LoVo (cell line): Measurements from ENCODE around the gene PCDHGA9.
"Not testable (repeated sequence)": the region's sequence is repeated elsewhere in the genome, so short reads cannot be mapped to it uniquely, and the experiment has no call there.

Experiments used
- DNase-seq: peaks from one replicate; pipeline ENCODE4 v3.0.0-alpha.2; 2016; ENCODE audit warnings: low spot score

PCDHGA9 gene

DNA sequence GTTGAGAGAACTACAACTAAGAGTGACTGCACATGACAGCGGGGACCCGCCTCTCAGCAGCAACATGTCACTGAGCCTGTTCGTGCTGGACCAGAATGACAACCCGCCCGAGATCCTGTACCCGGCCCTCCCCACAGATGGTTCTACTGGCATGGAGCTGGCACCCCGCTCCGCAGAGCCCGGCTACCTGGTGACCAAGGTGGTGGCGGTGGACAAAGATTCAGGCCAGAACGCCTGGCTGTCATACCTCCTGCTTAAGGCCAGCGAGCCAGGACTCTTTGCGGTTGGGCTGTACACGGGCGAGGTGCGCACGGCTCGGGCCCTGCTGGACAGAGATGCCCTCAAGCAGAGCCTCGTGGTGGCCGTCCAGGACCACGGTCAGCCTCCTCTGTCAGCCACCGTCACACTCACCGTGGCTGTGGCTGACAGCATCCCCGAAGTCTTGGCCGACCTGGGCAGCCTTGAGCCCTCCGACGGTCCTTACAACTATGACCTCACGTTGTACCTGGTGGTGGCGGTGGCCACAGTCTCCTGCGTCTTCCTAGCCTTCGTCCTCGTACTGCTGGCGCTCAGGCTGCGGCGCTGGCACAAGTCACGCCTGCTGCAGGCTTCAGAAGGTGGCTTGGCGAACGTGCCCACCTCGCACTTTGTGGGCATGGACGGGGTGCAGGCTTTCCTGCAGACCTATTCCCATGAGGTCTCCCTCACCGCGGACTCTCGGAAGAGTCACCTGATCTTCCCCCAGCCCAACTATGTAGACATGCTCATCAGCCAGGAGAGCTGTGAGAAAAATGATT lies 17.9 kb upstream of the PCDHGA9 start:
- DNase-seq = no peak

DNA sequence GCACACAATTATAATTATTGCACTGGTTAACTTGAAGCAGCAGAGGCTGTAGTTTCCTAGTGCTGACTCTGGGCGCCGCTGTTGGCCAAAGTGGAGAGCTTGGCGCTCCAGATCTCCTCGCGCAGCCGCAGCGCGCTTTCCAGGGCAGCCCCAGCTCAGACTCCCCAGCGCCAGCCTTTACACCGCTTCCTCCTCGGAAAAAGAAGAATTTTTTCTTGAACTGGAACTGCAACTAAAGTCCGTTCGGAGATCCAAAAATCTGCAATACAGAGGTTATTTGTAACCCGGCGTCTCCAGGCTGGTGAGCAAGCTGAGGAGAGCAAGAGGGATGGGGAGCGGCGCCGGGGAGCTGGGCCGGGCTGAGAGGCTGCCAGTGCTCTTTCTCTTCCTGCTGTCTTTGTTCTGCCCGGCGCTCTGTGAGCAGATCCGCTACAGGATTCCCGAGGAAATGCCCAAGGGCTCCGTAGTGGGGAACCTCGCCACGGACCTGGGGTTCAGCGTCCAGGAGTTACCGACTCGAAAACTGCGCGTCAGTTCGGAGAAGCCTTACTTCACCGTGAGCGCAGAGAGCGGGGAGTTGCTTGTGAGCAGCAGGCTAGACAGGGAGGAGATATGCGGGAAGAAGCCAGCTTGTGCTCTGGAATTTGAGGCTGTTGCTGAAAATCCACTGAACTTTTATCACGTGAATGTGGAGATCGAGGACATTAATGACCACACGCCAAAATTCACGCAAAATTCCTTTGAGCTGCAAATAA lies 14.8 kb upstream of the PCDHGA9 start, which contains the start of gene PCDHGB4:
PCDHGB4 (plus strand) TSS at position 142 of the 755 bp plus-strand sequence; CDS start at position 329, 187 bp downstream.
- DNase-seq = not testable (repeated sequence)

DNA sequence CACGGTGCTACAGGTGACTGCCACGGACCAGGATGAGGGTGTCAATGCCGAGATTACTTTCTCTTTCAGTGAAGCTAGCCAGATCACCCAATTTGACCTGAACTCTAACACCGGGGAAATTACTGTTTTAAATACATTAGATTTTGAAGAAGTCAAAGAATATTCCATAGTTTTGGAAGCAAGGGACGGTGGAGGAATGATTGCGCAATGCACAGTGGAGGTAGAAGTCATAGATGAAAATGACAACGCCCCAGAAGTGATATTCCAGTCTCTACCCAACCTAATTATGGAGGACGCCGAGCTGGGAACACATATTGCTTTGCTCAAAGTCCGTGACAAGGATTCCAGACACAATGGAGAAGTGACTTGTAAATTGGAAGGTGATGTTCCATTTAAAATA lies 13.9 kb upstream of the PCDHGA9 start:
- no peak for DNase-seq

DNA sequence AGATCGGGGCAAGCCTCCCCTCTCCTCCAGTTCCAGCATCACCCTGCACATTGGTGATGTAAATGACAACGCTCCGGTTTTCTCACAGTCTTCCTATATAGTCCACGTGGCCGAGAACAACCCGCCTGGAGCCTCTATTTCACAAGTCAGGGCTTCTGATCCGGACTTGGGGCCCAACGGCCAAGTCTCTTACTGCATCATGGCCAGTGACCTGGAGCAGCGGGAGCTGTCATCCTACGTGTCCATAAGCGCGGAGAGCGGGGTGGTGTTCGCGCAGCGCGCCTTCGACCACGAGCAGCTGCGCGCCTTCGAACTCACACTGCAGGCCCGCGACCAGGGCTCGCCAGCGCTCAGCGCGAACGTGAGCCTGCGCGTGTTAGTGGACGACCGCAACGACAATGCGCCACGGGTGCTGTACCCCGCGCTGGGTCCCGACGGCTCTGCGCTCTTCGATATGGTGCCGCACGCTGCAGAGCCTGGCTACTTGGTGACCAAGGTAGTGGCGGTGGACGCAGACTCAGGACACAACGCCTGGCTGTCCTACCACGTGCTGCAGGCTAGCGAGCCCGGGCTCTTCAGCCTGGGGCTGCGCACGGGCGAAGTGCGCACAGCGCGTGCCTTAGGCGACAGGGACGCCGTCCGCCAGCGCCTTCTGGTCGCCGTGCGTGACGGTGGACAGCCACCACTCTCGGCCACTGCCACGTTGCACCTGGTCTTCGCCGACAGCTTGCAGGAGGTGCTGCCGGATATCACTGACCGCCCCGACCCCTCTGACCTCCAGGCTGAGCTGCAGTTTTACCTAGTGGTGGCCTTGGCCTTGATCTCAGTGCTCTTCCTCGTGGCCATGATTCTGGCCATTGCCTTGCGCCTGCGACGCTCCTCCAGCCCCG lies 13.2 kb upstream of the PCDHGA9 start:
- no peak for DNase-seq

DNA sequence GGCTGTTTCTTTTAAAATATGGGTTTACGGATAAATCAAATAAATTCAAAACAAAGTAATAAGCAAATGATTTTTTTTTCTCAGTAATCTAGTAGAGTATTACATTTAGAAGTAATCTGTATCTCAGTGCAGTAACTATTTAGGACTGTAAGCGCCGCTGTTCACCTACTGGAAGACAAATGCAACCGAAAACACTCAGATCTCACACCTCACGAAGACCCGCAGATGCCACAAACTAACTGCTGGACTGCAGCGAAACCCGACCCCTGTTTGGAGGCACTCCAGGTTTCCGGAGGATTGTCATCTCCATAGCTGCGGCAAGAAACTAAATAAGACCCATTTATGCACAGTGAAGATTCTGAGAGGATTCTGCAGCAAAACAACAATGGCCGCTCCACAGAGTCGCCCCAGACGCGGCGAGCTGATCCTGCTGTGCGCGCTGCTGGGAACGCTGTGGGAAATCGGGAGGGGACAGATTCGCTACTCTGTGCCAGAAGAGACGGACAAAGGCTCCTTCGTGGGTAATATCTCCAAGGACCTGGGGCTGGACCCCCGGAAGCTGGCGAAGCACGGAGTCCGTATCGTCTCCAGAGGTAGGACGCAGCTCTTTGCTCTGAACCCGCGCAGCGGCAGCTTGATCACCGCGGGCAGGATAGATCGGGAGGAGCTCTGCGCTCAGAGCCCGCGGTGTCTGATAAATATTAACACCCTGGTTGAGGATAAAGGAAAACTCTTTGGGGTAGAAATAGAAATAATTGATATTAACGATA lies 10.0 kb upstream of the PCDHGA9 start, which contains the start of gene PCDHGA8:
PCDHGA8 (plus strand) TSS at position 205 of the 770 bp plus-strand sequence; CDS start at position 386, 181 bp downstream.
- no peak for DNase-seq

DNA sequence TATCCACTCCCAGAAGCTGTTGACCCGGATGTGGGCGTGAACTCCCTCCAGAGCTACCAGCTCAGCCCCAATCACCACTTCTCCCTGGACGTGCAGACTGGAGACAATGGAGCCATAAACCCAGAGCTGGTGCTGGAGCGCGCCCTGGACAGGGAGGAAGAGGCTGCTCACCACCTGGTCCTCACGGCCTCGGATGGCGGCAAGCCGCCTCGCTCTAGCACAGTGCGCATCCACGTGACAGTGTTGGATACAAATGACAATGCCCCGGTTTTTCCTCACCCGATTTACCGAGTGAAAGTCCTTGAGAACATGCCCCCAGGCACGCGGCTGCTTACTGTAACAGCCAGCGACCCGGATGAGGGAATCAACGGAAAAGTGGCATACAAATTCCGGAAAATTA lies 9.3 kb upstream of the PCDHGA9 start:
- DNase-seq = no peak

DNA sequence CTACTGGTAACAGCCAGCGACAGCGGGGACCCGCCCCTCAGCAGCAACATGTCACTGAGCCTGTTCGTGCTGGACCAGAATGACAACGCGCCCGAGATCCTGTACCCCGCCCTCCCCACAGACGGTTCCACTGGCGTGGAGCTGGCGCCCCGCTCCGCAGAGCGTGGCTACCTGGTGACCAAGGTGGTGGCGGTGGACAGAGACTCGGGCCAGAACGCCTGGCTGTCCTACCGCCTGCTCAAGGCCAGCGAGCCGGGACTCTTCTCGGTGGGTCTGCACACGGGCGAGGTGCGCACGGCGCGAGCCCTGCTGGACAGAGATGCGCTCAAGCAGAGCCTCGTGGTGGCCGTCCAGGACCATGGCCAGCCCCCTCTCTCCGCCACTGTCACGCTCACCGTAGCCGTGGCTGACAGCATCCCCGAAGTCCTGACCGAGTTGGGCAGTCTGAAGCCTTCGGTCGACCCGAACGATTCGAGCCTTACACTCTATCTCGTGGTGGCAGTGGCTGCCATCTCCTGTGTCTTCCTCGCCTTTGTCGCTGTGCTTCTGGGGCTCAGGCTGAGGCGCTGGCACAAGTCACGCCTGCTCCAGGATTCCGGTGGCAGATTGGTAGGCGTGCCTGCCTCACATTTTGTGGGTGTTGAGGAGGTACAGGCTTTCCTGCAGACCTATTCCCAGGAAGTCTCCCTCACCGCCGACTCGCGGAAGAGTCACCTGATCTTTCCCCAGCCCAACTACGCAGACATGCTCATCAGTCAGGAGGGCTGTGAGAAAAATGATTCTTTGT lies 8.0 kb upstream of the PCDHGA9 start:
- not testable (repeated sequence) for DNase-seq

DNA sequence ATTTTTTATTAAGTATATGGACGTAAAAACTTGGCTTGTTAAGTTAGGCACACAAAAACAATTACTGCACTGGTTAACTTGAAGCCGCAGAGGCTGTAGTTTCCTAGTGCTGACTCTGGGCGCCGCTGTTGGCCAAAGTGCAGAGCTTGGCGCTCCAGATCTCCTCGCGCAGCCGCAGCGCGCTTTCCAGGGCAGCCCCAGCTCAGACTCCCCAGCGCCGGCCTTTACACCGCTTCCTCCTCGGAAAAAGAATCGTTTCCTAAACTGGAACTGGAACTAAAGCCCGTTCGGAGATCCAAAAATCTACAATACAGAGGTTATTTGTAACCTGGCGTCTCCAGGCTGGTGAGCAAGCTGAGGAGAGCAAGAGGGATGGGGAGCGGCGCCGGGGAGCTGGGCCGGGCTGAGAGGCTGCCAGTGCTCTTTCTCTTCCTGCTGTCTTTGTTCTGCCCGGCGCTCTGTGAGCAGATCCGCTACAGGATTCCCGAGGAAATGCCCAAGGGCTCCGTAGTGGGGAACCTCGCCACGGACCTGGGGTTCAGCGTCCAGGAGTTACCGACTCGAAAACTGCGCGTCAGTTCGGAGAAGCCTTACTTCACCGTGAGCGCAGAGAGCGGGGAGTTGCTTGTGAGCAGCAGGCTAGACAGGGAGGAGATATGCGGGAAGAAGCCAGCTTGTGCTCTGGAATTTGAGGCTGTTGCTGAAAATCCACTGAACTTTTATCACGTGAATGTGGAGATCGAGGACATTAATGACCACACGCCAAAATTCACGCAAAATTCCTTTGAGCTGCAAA lies 4.6 kb upstream of the PCDHGA9 start, which contains the start of gene PCDHGB5:
PCDHGB5 (plus strand) TSS at position 192 of the 796 bp plus-strand sequence; CDS start at position 373, 181 bp downstream.
- not testable (repeated sequence) for DNase-seq

DNA sequence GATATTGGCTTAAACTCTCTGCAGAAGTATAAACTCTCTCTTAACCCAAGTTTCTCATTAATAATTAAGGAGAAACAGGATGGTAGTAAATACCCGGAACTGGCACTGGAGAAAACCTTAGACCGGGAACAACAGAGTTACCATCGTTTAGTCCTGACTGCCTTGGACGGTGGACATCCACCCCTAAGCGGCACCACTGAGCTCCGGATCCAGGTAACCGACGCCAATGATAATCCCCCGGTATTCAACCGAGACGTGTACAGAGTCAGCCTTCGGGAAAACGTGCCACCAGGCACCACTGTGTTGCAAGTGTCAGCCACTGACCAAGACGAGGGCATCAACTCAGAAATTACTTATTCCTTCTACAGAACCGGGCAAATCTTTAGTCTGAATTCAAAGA lies 4.0 kb upstream of the PCDHGA9 start:
- DNase-seq = no peak

DNA sequence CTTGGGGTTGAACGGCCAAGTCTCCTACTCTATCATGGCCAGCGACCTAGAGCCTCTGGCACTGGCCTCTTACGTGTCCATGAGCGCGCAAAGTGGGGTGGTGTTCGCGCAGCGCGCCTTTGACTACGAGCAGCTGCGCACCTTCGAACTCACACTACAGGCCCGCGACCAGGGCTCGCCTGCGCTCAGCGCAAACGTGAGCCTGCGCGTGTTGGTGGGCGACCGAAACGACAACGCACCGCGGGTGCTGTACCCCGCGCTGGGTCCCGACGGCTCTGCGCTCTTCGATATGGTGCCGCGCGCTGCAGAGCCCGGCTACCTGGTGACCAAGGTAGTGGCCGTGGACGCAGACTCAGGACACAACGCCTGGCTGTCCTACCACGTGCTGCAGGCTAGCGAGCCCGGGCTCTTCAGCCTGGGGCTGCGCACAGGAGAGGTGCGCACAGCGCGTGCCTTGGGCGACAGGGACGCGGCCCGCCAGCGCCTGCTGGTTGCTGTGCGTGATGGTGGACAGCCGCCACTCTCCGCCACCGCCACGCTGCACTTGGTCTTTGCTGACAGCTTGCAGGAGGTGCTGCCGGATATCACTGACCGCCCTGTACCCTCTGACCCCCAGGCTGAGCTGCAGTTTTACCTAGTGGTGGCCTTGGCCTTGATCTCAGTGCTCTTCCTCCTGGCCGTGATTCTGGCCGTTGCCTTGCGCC lies 2.9 kb upstream of the PCDHGA9 start:
- DNase-seq = no peak

DNA sequence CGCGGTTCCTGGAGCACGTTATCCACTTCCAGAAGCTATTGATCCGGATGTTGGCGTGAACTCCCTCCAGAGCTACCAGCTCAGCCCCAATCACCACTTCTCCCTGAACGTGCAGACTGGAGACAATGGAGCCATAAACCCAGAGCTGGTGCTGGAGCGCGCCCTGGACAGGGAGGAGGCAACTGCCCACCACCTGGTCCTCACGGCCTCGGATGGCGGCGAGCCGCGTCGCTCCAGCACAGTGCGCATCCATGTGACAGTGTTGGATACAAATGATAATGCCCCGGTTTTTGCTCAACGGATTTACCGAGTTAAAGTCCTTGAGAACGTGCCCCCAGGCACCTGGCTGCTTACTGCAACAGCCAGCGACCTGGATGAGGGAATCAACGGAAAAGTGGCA lies 809 bp downstream of the PCDHGA9 start:
- DNase-seq = no peak

DNA sequence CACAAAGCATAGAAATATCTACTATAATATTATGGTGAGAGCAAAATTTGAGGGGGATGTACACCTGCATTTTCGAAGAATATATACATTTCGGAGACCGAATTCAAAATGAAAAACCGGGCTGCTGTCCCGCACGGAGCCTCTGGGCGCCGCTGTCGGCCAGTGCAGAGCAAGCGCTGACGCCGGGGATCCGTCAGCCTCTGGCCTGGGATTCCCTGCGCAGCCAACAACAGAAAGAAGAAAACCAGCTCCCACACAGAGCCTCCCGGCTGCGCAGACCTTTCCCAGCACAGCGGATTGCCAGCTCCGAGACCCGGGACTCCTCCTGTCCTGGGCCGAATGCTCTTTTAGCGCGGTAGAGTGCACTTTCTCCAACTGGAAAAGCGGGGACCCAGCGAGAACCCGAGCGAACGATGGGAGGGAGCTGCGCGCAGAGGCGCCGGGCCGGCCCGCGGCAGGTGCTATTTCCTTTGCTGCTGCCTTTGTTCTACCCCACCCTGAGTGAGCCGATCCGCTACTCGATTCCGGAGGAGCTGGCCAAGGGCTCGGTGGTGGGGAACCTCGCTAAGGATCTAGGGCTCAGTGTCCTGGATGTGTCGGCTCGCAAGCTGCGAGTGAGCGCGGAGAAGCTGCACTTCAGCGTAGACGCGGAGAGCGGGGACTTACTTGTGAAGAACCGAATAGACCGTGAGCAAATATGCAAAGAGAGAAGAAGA lies 5.4 kb downstream of the PCDHGA9 start, which contains the start of gene PCDHGB6:
PCDHGB6 (plus strand) TSS at position 232 of the 716 bp plus-strand sequence; CDS start at position 414, 182 bp downstream.
- peak; percentile 25 for DNase-seq

DNA sequence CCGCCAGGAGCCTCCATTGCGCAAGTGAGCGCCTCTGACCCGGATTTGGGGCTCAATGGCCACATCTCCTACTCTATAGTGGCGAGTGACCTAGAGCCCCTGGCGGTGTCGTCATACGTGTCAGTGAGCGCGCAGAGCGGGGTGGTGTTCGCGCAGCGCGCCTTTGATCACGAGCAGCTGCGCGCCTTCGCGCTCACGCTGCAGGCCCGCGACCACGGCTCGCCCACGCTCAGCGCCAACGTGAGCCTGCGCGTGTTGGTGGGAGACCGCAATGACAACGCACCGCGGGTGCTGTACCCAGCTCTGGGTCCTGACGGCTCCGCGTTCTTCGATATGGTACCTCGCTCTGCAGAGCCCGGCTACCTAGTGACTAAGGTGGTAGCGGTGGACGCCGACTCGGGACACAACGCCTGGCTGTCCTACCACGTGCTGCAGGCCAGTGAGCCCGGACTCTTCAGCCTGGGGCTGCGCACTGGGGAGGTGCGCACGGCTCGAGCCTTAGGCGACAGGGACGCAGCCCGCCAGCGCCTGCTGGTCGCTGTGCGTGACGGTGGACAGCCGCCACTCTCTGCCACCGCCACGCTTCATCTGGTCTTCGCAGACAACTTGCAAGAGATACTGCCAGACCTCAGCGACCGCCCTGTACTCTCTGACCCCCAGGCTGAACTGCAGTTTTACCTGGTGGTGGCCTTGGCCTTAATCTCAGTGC lies 7.2 kb downstream of the PCDHGA9 start:
- no peak for DNase-seq

DNA sequence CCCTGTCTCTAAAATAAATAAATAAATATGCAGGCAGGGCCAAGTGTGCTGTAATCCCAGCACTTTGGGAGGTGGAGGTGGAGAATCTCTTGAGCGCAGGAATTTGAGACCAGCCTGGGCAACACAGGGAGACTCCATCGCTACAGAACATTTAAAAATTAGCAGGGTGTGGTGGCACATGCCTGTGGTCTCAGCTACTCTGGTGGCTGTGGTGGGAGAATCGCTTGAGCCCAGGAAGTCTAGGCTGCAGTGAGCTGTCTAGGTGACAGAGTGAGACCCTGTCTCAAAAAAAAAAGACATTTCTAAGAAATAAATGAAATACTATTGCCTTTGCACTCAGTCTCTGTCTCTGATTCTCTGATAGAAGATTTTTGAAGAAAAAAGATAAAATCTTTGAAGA lies 9.0 kb downstream of the PCDHGA9 start:
- DNase-seq = no peak

DNA sequence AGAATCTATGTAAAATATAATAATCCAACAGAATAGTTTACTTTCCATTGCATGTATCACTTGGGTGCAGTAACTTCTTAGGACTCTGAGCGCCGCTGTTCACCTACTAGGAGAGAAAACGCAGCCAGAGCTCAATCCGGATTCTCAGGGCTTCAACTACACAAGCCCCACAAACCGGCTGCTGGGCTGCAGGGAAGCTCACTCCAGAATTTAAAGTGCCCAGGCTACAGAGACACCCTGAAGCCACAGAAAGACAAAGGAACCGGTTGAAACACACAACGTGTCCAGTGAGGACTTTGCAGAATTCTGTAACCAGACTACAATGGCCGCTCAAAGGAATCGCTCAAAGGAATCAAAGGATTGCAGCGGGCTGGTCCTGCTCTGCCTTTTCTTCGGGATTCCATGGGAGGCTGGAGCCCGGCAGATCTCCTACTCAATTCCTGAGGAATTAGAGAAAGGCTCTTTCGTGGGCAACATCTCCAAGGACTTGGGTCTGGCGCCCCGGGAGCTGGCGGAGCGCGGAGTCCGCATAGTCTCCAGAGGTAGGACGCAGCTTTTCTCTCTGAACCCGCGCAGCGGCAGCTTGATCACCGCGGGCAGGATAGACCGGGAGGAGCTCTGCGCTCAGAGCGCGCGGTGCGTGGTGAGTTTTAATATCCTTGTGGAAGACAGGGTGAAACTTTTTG lies 10.4 kb downstream of the PCDHGA9 start, which contains the start of gene PCDHGA10:
PCDHGA10 (plus strand) TSS at position 134 of the 686 bp plus-strand sequence; CDS start at position 323, 189 bp downstream.
- DNase-seq = peak; percentile 71

DNA sequence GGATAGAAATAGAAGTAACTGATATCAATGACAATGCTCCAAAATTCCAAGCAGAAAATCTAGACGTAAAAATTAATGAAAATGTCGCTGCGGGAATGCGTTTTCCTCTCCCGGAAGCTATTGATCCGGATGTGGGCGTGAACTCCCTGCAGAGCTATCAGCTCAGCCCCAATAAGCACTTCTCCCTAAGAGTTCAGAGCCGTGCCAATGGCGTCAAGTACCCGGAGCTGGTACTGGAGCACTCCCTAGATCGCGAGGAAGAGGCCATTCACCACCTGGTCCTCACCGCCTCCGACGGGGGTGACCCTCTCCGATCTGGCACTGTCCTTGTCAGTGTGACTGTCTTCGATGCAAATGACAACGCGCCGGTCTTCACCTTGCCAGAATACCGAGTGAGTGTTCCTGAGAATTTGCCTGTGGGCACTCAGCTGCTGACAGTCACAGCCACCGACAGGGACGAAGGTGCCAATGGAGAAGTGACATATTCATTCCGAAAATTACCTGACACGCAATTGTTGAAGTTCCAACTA lies 11.0 kb downstream of the PCDHGA9 start:
- no peak for DNase-seq
